Posterior cingulate gyrus (tissue), 11 donors: Measurements from ENCODE around the gene SLC13A3.
A peak's percentile ranks its signal among the peaks of the same experiment; 100 is the strongest.

Source experiments
- DNase-seq, 10 donors: peaks; one replicate each; pipeline versions ENCODE4 v3.0.0 to v3.0.0-alpha.2; 2020 to 2021; ENCODE audit warnings: mixed read lengths in 3 of 10
- intact Hi-C: fragments of 100-400 bp; cut with DNase I; formaldehyde crosslinking; loops from one replicate; pipeline ENCODE4 v1.15.1; 2023

Gene SLC13A3

GRCh38 chr20:46563860-46564221 lies 87.4 kb downstream of the SLC13A3 start:
- intact Hi-C loops, result loop anchor here (10.0 kb wide), 1 partner anchor 81 kb away; no protein-coding TSS in a partner anchor
- DNase-seq, result peak in 1 of 10 donors; percentile 76

GRCh38 chr20:46563170-46563859 lies 87.9 kb downstream of the SLC13A3 start:
- DNase-seq, result peak in 3 of 10 donors; percentile 38 to 88 (median 65)
- intact Hi-C loops, result loop anchor here (10.0 kb wide), 1 partner anchor 81 kb away; no protein-coding TSS in a partner anchor

- peak; percentile 45 to 96 (median 79) for DNase-seq
- intact Hi-C loops, result loop anchor here (10.0 kb wide), 1 partner anchor 82 kb away; no protein-coding TSS in a partner anchor
These were observed 88.7 kb downstream of the SLC13A3 start for GRCh38 chr20:46562373-46563169.

- intact Hi-C loops, result loop anchor here (10.0 kb wide), 1 partner anchor 83 kb away; no protein-coding TSS in a partner anchor
- DNase-seq, result no peak
These were observed 89.3 kb downstream of the SLC13A3 start for GRCh38 chr20:46562009-46562372.

GRCh38 chr20:46559685-46560440 lies 91.4 kb downstream of the SLC13A3 start:
- peak in 2 of 10 donors; percentile 25 to 57 for DNase-seq
- intact Hi-C loops, result loop anchor here (2.0 to 10.0 kb wide), 2 partner anchors 85 to 123 kb away; no protein-coding TSS in a partner anchor

- intact Hi-C loops, result loop anchor here (2.0 kb wide), 1 partner anchor 124 kb away; no protein-coding TSS in a partner anchor
- no peak for DNase-seq
These were observed 92.3 kb downstream of the SLC13A3 start for GRCh38 chr20:46559001-46559400.

- peak in 1 of 10 donors; percentile 25 for DNase-seq
- intact Hi-C loops, result loop anchor here (2.0 kb wide), 1 partner anchor 124 kb away; no protein-coding TSS in a partner anchor
These were observed 92.7 kb downstream of the SLC13A3 start for GRCh38 chr20:46558511-46558959.

- no peak for DNase-seq
- intact Hi-C loops, result no loop called here
These were observed 93.9 kb downstream of the SLC13A3 start for GRCh38 chr20:46557231-46557956.

- intact Hi-C loops, result no loop called here
- no peak for DNase-seq
These were observed 95.8 kb downstream of the SLC13A3 start for GRCh38 chr20:46555370-46555956.

- intact Hi-C loops, result no loop called here
- DNase-seq, result no peak
These were observed 96.4 kb downstream of the SLC13A3 start for GRCh38 chr20:46554828-46555227.

GRCh38 chr20:46553926-46554325 lies 97.3 kb downstream of the SLC13A3 start:
- intact Hi-C loops, result no loop called here
- no peak for DNase-seq

- intact Hi-C loops, result no loop called here
- no peak for DNase-seq
These were observed 98.5 kb downstream of the SLC13A3 start for GRCh38 chr20:46552460-46553420.

- intact Hi-C loops, result no loop called here
These were observed 99.5 kb downstream of the SLC13A3 start for GRCh38 chr20:46551522-46552381.

GRCh38 chr20:46550461-46550860 lies 100.8 kb downstream of the SLC13A3 start, which contains the start of gene OCSTAMP:
TSS of gene OCSTAMP (minus strand) at chr20:46550654. CDS start at chr20:46550560, 94 bp downstream.
- intact Hi-C loops, result no loop called here
- DNase-seq, result no peak

More at GRCh38 chr20:46551522-46552381, 99.5 kb downstream of the SLC13A3 start:
- no peak for DNase-seq

GRCh38 chr20:46549188-46549972 lies 101.9 kb downstream of the SLC13A3 start:
- intact Hi-C loops, result no loop called here
- DNase-seq, result no peak

GRCh38 chr20:46548688-46549087 lies 102.6 kb downstream of the SLC13A3 start:
- intact Hi-C loops, result no loop called here
- no peak for DNase-seq
